Lower leg skin (tissue), 3 donors: ENCODE measurements around the gene RAVER2.

Source experiments
- POLR2A ChIP-seq, 2 donors: fragments of 450-650 bp; IDR thresholded peaks; one replicate each; pipeline ENCODE4 v1.6.1; 2016 to 2017; ENCODE audit warnings: antibody characterized with exemption in 2 of 2, mild to moderate bottlenecking in 1 of 2, moderate library complexity in 1 of 2
- TF ChIP-seq, protein P1 (sequence below), 3 donors: fragments of 450-650 bp; IDR thresholded peaks; one replicate each; pipeline ENCODE4 v1.5.1; 2016; ENCODE audit warnings: antibody characterized with exemption in 3 of 3, mild to moderate bottlenecking in 3 of 3, moderate library complexity in 2 of 3

DNA sequence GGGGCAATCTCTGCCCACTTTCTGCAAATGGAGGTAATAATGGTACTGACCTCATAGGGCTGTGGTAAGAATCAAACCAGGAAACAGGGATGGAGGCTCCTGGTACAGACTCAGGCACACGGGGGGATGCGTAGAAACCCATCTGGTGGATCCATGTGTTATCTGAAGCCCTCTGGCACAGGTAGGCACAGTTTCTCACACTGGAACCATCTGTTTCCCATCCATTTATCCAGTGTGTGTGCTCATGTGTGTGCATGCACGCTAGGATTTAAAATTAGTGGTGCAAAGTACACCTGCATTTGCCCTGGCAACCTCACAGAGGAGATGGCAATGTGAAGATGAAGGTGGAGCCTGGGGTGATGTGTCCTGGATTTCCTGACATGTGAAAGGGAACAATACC lies 103.3 kb downstream of the RAVER2 start:
- TF ChIP-seq, protein P1, sequence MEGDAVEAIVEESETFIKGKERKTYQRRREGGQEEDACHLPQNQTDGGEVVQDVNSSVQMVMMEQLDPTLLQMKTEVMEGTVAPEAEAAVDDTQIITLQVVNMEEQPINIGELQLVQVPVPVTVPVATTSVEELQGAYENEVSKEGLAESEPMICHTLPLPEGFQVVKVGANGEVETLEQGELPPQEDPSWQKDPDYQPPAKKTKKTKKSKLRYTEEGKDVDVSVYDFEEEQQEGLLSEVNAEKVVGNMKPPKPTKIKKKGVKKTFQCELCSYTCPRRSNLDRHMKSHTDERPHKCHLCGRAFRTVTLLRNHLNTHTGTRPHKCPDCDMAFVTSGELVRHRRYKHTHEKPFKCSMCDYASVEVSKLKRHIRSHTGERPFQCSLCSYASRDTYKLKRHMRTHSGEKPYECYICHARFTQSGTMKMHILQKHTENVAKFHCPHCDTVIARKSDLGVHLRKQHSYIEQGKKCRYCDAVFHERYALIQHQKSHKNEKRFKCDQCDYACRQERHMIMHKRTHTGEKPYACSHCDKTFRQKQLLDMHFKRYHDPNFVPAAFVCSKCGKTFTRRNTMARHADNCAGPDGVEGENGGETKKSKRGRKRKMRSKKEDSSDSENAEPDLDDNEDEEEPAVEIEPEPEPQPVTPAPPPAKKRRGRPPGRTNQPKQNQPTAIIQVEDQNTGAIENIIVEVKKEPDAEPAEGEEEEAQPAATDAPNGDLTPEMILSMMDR (IDR thresholded peaks at IDR 0.05) = no peak
- TF ChIP-seq POLR2A (IDR thresholded peaks at IDR 0.05) = no peak
